ENCODE measurements around the gene PAPPA.

GRCh38 chr9:116383133-116383532, 229.5 kb downstream of the PAPPA start:
- no peak for TF ChIP-seq CTCF (IDR thresholded peaks at IDR 0.05)
- no peak for TF ChIP-seq POLR2A (IDR thresholded peaks at IDR 0.05)
